AG09309 (cell line): ENCODE results near the gene ONECUT2.

Source experiments
- DNase-seq: peaks from one replicate; pipeline ENCODE4 v3.0.0-alpha.2; 2010; ENCODE audit warnings: low read depth
- H3K4me3 ChIP-seq: 2 replicates; pipeline ENCODE4 v1.5.1; 2011; ENCODE audit warnings: mild to moderate bottlenecking, low read depth, low read length, moderate library complexity; ENCODE audit not compliant: control insufficient read depth
- CTCF ChIP-seq: IDR thresholded peaks from 2 replicates; pipeline ENCODE4 v1.5.1; 2011; ENCODE audit warnings: mild to moderate bottlenecking, low read depth, low read length, inconsistent platforms; ENCODE audit not compliant: insufficient read depth, control insufficient read depth; ENCODE audit errors: missing control alignments

ONECUT2 gene

GRCh38 chr18:57445488-57446319 is 10.5 kb downstream of the ONECUT2 start:
- H3K4me3 ChIP-seq: no peak overlapping the region
- TF ChIP-seq CTCF: no peak
- DNase-seq: no peak

- H3K4me3 ChIP-seq: no peak overlapping the region
- DNase-seq: no peak
- peak; percentile 60 for TF ChIP-seq CTCF
These were observed 11.1 kb downstream of the ONECUT2 start for GRCh38 chr18:57446322-57446721.

GRCh38 chr18:57447154-57447621 is 12.0 kb downstream of the ONECUT2 start:
- no peak for TF ChIP-seq CTCF
- H3K4me3 ChIP-seq: no peak overlapping the region
- no peak for DNase-seq

- H3K4me3 ChIP-seq: no peak overlapping the region
- no peak for TF ChIP-seq CTCF
- DNase-seq: no peak
These were observed 20.5 kb downstream of the ONECUT2 start for GRCh38 chr18:57455576-57456129.

- DNase-seq: no peak
- no peak for TF ChIP-seq CTCF
- no peak overlapping the region for H3K4me3 ChIP-seq
These were observed 26.6 kb downstream of the ONECUT2 start for GRCh38 chr18:57461652-57462269.

- TF ChIP-seq CTCF: no peak
- DNase-seq: no peak
- H3K4me3 ChIP-seq: no peak overlapping the region
These were observed 31.1 kb downstream of the ONECUT2 start for GRCh38 chr18:57466307-57466706.
